ENCODE results near the gene SZT2. TPM values are rescaled to one million over a fixed set of nuclear protein-coding genes. Genes with fewer than 3 reads are reported as not detected.

SZT2 gene
- total and polyA plus RNA-seq, 2 of the 13 experiments (the other 11 are each of a cell fraction or from before 2014, with no cell fraction given), result 8.0 to 8.8 TPM

- no peak for TF ChIP-seq ZBTB46 (CRISPR knock-in tag; IDR thresholded peaks at IDR 0.05; ENCODE audit: borderline replicate concordance)
- TF ChIP-seq ZNF782 (CRISPR knock-in tag; IDR thresholded peaks at IDR 0.05; ENCODE audit: borderline replicate concordance), result no peak
- 0 out of 2 replicates have a peak, but pooled peaks have one; percentile 6 for TF ChIP-seq FOXM1 (CRISPR knock-in tag; IDR thresholded peaks at IDR 0.05)
- TF ChIP-seq GFI1 (CRISPR knock-in tag; IDR thresholded peaks at IDR 0.05; ENCODE audit: borderline replicate concordance), result no peak
- 0 out of 2 replicates have a peak, but pooled peaks have one; percentile 11 for TF ChIP-seq ZBTB7A (CRISPR knock-in tag; IDR thresholded peaks at IDR 0.05)
- no peak for TF ChIP-seq ZBTB42 (CRISPR knock-in tag; IDR thresholded peaks at IDR 0.05)
- no peak for TF ChIP-seq ZFP36L1 (CRISPR knock-in tag; IDR thresholded peaks at IDR 0.05)
- no peak for TF ChIP-seq CREB1 (IDR thresholded peaks at IDR 0.05)
- no peak for TF ChIP-seq CREB1 (CRISPR knock-in tag; IDR thresholded peaks at IDR 0.05)
- no peak for TF ChIP-seq MTERF4 (CRISPR knock-in tag; IDR thresholded peaks at IDR 0.05)
- no peak for TF ChIP-seq NFE2L2 (IDR thresholded peaks at IDR 0.05; ENCODE audit: low read length)
- TF ChIP-seq RFX1 (IDR thresholded peaks at IDR 0.05), result no peak
- no peak for TF ChIP-seq CBX1 (IDR thresholded peaks at IDR 0.05; ENCODE audit: low read depth)
- no peak for TF ChIP-seq ZNF430 (CRISPR knock-in tag; IDR thresholded peaks at IDR 0.05)
- TF ChIP-seq ZMYM4 (CRISPR knock-in tag; IDR thresholded peaks at IDR 0.05), result 0 out of 2 replicates have a peak, but pooled peaks have one; percentile 9
- TF ChIP-seq ZBTB1 (CRISPR knock-in tag; IDR thresholded peaks at IDR 0.05; ENCODE audit: borderline replicate concordance), result no peak
- no peak for TF ChIP-seq RBM39 (IDR thresholded peaks at IDR 0.05; ENCODE audit: low read depth, low read length, poor library complexity, severe bottlenecking)
- TF ChIP-seq KAT8 (CRISPR knock-in tag; IDR thresholded peaks at IDR 0.05), result no peak
- TF ChIP-seq ZNF687 (CRISPR knock-in tag; IDR thresholded peaks at IDR 0.05), result no peak
- no peak for TF ChIP-seq SPEN (CRISPR knock-in tag; IDR thresholded peaks at IDR 0.05; ENCODE audit: low read depth)
- 0 out of 2 replicates have a peak, but pooled peaks have one; percentile 59 for TF ChIP-seq ZUFSP (CRISPR knock-in tag; IDR thresholded peaks at IDR 0.05; ENCODE audit: borderline replicate concordance)
- TF ChIP-seq RXRB (CRISPR knock-in tag; IDR thresholded peaks at IDR 0.05; ENCODE audit: borderline replicate concordance), result no peak
- TF ChIP-seq SAFB2 (CRISPR knock-in tag; IDR thresholded peaks at IDR 0.05; ENCODE audit: borderline replicate concordance, low read depth), result no peak
- TF ChIP-seq HOXA9 (CRISPR knock-in tag; IDR thresholded peaks at IDR 0.05; ENCODE audit: borderline replicate concordance), result no peak
Measured at GRCh38 chr1:43348343-43348808, 41.3 kb upstream of the SZT2 start (continued).
